ENCODE results near the gene SMIM13.

The SMIM13 gene

DNA sequence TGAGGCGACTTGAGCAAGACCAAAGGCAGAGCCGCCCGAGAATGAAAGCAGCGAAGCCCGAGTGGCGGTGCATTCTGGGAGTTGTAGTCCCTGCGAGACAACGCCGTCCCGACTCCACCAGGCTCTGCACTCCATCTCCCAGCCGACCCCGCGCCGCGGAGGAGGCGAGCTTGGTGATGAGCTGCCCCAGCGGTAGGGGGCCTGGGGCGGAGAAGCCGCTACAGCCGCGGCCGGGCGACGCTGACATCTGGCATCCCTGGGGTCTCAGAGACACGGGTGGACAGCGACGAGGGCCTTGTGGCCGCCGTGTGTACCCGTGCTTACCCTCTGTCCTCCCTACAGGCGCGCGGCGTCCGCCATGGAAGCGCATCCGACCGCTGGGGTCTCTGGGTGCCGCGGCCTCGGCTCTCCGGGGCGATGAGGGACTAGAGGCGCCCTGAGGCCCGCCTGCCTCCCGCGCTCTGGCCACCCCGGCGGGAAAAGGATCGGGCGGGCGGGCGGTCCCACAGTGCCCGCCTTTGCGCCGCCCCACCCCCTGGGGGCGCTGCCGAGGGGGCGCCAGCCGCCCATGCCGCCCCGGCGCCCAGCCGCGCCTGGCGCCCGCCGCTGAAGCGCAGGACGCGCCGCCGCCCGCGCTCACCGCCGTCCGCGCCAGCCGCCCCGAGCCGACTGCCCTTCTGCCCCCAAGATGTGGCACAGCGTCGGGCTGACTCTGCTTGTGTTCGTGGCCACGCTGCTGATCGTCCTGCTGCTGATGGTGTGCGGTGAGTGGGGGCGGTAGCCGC is at the start of gene SMIM13:
SMIM13 (plus strand) TSS at position 209 of the 785 bp plus-strand sequence; CDS start at position 689, 480 bp downstream.
- DNase-seq: peak; percentile 58 to 98

DNA sequence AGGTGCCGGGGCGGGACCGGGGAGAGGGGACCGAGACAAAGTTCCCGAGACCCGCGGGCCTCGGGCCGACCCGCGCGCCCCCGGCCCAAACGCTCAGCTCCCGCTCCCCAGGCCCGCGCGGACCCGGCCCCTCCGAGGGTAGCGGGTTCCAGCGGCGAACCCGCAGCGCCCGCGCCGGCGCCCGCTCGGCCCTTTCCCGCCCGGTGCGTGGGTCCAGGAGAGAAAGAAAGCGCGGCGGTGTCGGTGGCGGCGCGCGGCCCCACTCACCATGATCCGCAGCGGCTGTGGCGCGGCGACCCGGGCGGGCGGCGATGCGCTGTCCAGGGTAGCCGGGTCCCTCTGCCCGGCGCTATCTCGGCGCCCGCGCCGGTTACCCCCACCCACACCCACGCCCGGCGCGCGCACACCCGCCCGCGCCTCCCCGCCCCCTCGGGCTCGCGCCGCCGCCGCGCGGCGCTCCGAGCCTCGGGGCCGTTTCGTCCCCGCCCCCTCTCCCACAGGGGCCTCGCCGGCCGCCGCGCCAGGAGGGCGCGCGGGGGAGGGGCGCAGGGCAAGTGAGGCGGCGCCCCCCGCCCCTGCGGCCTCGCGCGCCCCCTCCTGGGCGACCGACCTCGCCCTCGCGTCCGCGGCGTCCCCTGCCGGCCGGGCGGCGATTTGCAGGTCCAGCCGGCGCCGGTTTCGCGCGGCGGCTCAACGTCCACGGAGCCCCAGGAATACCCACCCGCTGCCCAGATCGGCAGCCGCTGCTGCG is 49.5 kb upstream of the SMIM13 start, which contains the start of gene ELOVL2:
ELOVL2 (minus strand) TSS at position 345 of the 751 bp plus-strand sequence; CDS start at position 270, 75 bp downstream.
- no peak for DNase-seq

DNA sequence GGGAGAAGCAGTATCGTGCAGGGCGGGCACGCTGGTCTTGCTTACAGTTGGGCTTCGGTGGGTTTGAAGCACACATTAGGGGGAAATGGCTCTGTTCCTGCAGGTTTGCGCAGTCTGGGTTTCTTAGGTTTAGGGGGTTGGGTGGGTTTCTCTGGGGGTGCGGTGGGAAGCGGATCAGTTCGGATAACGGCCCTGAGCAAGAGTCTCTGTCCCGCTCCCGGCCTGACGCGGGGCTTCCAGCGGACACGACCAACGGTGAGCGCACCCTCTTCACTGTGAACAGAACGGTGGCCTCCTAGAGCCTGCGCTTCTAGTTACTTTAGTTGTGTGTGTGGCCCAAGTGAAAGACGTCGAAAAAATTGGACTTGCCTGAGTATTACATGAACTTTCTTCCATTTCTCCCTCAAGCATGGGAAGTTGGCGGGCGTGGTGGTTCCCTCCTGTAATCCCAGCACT is 48.9 kb upstream of the SMIM13 start:
- no peak for DNase-seq

DNA sequence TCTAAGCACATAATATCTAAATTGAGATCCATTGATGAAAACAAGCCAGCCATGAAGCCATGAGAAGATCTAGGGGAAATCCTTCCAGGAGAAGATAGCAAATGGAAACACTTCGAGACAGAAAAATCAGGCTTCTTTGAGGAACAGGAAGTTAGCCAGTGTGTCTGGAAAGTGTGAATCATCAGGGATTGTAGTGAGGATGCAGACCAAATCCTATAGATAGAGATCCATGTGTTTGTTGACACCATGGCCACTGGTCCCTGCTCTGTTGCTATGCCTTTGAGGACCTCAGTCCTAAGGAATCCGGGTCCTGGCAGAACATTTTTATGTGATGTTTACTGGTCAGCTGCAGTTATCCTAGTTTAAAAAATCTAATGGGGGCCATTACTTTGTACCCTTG is 42.9 kb upstream of the SMIM13 start:
- DNase-seq: no peak

DNA sequence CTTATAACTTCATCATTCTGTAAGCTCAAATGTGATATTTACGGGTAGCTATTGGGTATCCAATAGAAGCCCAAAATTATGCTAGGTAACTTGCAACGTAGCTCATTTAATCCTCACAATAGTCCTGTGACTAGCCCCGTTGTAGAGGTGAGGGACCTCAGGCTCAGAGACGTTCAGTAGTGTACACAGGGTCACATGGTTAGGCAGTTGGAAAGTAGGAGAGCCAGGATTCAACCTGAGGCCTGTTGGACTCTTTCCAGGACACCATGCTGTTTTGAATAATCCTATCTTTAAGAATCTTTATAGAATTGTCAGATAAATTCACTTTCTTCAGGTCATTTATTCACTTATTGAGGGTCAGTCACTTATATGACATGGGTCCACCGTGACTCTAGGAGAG is 40.3 kb upstream of the SMIM13 start:
- no peak for DNase-seq

DNA sequence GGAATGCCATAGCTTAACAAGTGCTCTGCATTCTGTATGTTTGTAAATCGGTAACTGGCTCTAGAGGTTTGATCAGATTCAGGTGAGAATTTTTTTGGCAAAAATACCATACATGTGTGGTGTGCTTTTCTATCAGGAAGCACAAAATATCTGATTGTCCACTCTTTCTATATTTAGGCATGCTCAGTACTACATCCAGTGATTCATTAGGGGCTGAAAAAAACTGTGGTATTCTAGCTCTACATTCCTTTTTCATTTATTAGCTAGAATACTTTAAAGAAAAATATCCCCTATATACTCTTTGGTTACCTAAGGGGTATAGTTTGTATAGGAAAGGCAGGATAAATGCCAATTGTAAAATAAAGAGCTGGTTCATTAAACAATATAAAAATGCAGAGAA is 38.9 kb upstream of the SMIM13 start:
- no peak for DNase-seq

DNA sequence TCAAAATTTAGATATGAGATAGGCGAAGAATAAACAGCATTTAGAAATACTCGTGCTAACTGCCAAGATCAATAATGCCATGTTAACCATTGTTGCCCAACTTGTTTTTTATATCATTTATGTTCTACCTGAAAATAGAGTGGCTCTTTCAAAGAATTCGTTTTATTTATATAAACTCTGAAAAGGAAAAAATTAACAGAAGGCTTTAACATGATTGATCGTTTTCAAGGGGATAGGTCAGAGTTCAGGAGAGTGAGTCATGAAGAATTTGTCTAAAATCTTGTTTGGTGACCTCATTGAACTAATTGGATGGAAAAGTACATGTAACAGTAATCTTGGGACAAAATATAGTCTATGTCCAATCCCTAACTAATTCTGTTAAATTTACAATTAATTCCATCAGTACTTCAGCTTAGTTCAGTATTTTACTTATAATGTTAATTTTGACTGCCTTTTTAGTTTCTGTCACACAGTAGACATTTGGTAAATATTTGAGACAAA is 38.5 kb upstream of the SMIM13 start:
- no peak for DNase-seq

DNA sequence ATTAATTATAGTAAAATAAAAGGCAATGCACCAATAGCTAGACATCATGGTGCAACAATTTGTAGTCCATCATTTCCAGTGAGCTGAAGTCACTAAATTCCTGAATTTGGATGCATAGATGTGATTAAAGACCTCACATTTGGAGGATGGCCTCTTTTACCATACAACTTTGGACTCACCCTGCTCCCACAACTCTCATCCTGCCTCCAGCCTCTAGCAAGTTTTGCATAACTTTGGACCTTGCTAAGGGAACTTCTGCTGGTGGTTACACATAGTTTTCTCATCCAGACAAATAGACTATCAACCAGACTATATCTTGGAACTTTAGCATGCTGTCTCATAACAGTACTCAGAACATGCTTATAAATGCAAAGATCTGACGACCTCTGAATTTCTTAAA is 36.8 kb upstream of the SMIM13 start:
- no peak for DNase-seq

DNA sequence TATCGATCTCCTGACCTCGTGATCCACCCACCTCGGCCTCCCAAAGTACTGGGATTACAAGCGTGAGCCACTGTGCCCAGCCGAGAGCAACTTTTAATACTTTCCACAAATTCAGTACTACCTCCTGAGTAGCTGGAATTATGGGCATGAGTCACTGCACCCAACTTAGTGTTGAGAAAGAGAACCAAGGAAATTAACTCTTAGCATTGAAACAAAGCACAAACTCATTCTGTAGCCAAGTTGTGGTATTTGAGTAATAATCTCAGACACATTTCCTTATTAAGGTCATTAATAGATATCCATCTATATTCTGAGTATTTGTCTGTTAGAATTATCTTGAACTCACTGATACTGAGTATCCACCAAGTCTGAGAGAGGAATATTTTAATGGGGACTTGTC is 35.2 kb upstream of the SMIM13 start:
- no peak for DNase-seq

DNA sequence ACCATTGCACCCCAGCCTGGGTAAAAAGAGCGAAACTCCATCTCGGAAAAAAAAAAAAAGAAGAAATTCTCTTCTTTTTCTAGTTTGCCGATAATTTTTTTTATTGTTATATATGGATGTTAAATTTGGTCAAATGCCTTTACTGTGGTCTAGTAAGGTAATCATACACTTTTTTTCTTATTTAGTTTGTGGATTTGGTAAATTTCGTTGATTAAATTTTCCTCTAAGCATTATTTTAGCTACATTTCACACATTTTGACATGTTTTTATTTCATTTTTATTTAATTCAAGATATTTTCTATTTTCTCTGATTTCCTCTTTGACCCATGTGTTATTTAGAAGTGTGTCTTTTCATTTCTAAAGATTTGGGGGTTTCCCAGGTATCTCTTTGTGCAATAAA is 31.6 kb upstream of the SMIM13 start:
- no peak for DNase-seq

DNA sequence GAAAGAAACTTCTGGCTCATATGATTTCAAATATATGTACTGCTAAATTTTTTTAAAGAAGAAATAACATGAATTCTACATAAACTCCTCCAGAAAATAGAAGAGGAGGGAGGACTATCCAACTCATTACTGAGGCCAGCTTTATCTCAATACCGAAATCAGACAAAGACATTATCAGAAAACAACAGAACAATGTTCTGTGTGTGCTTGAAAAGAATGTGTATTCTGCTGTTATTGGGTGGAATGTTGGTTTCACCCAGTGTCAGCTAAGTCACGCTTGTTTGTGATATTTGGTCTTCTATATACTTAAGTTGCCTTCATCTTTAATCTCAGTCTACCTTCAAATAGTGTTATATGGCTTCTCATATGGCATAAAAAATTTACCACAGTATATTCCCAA is 30.9 kb upstream of the SMIM13 start:
- no peak for DNase-seq

DNA sequence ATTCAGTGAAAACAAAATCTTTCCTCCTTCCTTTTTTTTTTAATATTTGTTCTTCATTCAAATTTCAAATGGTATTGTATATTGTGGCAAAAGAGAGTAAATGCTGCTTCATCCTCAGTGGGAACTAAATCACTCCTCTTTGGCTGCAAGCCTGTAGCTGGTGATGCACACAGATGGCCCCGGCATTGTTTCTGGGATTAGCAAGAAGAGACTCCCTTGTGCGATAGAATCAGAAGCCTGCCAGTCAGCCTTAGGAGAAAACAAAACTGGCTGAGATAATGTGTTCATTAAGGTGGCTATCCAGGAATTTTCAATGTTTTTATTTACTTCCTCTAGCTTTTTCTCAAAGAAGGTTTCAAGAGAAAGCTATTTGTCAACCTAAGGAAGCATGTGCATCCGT is 28.8 kb upstream of the SMIM13 start:
- peak in 1 of 2 experiments; percentile 17 for DNase-seq

DNA sequence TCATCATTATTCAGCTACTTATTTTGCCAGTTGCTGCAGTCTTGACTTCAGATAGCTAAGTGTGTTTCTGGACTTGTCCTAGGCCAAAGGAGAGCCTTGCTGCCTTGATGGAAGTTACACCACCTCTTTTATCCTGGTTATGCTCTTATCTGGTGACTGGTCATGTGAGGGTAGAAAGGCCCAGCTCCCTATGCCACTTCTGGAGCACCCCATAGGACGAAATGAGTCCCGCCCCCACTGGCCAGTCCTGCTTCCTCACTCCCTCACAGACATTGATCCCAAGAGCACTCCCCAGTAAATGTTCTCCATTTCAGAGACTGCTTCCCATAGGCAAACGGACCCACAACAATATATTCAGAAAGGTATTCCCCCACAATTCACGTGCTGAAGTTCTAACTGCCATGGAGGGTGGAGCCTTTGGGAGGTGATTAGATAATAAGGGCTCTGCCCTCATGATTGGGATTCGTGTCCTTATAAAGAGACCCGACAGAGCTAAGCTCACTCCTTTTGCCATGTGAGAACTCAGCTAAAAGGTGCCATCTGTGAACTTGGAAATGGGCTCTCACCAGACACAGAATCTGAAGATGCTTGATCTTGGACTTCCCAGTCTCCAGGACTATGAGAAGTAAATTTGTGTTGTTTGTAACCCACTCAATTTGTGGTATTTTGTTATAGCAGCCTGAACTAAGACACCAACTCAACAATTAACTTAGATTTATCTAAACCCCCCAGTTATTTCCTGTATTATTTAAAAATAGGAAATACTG is 28.0 kb upstream of the SMIM13 start:
- no peak for DNase-seq

DNA sequence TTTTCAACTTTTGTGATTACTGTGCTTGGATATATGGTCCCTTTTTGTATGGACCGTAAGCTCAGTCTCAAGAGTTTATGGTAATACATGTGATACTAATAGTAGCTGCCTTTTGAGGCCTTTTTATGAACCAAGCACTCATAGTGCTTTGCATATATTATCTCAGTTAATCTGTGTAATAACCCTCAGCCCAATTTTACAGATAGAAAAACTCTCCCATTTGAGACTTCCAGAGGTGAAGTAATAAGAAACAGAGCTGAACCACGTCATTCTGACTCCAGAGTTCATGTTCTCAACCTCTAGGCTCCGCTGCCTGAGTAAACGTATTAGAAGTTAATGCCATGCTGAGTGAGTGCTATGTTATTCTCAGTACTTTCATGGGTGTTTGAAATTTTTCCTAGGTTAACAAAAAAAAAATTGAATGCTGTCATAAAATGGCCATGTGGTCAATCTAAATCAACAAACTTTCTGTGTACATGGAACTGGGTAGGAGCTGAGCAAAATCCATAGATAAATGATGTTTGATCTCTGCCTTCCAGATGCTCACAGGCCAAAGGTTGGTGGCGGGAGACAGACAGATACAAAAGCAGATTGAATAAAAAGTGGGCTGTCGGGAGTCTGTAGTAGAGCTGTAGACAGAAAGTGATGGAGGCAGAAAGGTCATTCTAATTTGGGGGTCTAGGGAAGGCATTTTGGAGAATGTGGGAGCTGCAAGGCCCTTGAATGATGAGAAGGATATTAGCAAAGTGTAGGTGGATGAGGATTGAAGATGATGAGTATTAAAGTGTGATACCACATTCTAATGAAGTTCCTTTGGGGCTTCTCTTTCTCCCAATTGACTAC is 26.9 kb upstream of the SMIM13 start:
- no peak for DNase-seq

DNA sequence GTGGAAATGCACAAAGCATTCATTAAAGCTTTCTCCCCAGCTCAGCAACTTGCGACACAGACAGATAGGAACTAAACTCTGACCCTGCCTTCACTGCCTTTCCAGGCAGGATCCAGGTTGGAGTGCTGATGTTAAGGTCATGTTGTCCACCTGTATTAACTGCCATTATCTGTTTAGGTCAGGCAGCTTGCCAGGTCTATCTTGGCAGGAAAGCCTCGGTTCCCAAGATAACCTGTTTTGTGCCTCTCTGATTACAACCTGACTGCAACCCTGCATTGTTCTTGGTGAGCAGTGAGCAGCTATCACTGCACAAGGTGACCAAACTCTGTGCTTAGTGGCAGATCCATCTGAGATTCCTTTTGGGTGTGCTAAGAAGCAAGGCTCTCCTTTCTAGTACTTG is 26.3 kb upstream of the SMIM13 start:
- no peak for DNase-seq

DNA sequence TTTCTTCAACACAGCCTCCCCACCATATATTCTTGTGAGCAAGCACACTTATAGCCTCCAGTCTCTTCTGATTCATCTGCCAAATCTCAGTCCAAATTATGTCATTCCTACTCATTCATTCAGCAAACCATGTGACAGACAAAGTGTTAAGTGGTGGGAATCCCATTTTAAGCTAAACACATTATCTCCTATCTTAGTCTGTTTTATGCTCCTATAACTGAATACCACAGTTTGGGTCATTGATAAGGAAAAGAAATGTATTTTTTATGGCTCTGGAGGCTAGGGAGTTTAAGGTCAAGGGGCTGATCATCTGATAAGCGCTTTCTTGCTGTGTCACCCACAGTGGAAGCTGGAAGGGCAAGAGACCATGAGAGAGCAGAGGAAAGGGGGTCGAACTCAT is 23.9 kb upstream of the SMIM13 start:
- DNase-seq: no peak

DNA sequence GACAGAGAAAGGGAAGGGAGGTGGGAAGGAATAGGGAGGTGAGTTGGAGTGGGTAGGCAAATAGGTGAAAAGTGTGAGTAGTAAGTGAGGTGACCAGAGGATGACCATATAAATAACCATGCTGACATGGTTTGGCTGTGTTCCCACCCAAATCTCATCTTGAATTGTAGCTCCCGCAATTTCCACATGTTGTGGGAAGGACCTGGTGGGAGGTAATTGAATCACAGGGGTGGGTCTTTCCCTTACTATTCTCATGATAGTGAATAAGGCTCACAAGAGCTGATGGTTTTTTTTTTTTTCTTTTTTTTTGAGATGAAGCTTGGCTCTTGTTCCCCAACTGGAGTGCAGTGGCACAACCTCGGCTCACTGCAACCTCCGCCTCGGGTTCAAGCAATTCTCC is 21.5 kb upstream of the SMIM13 start:
- no peak for DNase-seq

DNA sequence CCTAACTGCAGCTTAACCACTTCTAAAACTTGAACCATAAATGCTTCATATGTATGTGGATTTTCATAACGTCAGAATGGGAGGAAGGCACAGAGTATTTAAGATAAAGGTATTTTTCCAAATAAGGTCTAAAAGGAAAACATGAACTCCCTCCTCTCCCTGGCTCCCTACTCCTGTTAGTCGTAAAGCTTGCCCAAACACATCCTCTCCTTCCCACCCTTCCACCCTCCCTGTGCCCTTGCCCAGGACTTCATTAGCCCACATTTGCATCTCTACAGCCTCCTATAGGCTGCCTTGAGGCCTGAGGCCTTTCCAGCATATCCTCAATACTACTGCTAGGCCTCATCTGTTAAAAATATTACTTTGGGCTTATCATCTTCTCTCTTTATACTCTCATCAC is 17.1 kb upstream of the SMIM13 start:
- no peak for DNase-seq

DNA sequence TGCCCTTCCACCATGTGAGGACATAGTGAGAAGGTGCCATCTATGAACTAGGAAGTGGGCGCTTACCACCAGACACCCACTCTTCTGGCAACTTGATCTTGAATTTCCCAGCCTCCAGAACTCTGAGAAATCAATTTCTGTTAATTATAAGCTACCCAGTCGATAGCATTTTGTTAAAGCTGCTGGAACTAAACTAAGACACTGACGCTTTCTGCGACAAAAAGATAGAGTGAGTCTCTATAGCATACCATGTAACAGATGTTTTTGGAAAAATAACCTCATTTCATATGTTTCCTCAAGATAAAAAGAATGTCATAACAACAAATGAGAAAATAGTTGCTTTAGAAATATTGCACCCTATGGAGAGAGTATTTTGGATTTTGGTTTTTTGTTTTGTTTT is 15.4 kb upstream of the SMIM13 start:
- DNase-seq: no peak

DNA sequence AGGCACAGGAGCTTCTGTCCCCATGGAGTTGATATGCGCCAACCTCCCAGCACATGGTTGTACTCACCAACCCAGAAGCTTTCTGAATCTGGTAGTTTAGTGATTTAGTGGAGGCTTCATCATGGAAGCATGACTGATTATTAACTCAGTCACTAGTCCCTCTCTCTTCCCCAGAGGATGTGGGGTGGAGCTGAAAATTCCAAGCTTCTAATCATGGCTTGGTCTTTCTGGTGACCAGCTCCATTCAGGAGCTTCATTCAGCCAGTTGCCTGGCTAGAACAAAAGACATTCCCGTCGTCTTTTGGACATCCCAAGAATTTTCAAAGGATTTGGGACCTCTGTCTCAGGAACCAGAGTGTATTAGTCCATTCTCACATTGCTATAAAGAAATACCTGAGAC is 13.3 kb upstream of the SMIM13 start:
- DNase-seq: no peak

DNA sequence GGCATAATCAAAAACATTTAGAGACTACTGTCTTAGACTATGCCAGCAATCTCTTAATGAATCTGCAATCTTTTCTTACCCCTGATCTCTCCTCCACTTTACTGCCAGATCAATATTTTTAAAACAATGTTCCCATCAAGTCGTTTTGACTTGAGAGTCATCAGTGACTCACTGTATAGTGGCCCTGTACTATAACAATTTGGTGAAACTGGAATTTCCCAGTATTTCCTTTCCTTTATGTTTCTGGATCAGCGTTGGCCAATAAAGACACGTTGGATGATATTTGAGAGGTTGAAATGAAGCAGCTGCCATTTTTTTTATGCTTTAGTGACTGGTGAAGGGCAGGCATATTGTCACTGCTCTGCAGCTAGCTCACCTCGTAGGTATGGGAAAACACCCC is 10.1 kb upstream of the SMIM13 start:
- DNase-seq: no peak

DNA sequence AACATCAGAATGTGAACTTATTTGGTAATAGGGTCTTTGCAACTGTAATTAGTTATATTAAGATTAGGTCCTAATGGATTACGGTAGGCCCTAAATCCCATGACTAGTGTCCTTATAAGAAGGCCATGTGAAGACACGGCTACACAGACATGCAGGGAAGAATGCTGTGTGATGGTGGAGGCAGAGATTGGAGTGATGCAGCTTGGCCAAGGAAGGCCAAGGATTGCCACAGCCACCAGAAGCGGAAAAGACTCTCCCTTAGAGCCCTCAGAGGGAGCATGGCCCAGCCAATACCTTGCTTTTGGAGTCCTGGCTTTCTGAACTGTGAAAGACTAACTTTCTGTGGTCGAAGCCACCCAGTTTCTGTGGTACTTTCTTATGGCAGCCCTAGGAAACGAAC is 9.7 kb upstream of the SMIM13 start:
- no peak for DNase-seq

Data from cerebellar nuclear complex (tissue), 1 donor.